ENCODE results near the gene PM20D2.
A peak's percentile ranks its signal among the peaks of the same experiment; 100 is the strongest.

PM20D2 gene

DNA sequence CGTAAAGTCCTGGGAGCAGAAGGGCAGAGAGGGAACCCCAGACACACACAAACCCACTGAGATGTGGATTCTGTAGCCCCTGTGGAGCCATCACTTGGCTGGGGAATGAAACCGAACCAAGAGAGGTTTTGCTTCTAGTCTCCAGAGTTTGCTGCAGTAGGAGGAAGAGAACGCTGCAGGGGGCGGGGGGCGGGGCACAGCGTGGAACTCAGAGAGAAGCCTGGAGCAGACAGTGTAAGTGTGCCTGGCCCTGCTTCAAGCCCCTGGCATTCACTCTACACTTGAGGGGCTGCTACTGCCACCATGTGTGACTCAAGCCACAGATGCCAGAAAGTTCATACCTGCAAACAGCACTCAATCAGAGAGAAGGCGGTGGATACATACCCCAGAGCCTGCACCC, 52.4 kb downstream of the PM20D2 start:
- no peak overlapping the region for H3K27ac ChIP-seq
- DNase-seq (ENCODE audit: low read depth, low spot score), result no peak

- no peak overlapping the region for H3K27ac ChIP-seq
- peak; percentile 14 for DNase-seq (ENCODE audit: low read depth, low spot score)
Measured at GRCh38 chr6:89199579-89199978, 53.7 kb downstream of the PM20D2 start.

- no peak for DNase-seq (ENCODE audit: low read depth, low spot score)
Measured at GRCh38 chr6:89200706-89201215, 54.9 kb downstream of the PM20D2 start.

GRCh38 chr6:89204096-89204495, 58.2 kb downstream of the PM20D2 start:
- no peak overlapping the region for H3K27ac ChIP-seq
- no peak for DNase-seq (ENCODE audit: low read depth, low spot score)

More at GRCh38 chr6:89200706-89201215, 54.9 kb downstream of the PM20D2 start:
- H3K27ac ChIP-seq, result no peak overlapping the region

DNA sequence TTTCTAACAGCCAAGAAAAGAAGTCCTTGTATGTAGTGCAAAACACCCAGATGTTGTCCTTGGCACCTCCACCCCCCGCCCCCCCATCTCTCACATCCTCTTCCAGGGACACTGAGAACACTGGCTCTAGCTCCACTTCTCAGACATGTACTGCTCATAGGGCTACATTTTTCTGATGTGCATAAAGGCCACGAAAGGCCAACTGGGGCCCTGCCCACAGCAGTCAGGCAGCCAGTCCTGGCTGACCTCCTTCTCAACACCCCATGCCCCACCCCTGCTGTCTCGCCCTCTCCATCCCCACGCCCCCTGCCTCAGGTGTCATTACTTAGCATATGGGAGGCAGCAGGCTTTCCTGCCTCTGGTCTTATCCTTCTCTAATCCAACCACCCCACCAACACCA, 60.0 kb downstream of the PM20D2 start:
- no peak for DNase-seq (ENCODE audit: low read depth, low spot score)
- H3K27ac ChIP-seq, result no peak overlapping the region

- no peak for DNase-seq (ENCODE audit: low read depth, low spot score)
- H3K27ac ChIP-seq, result no peak overlapping the region
Measured at GRCh38 chr6:89208551-89208950, 62.7 kb downstream of the PM20D2 start.

GRCh38 chr6:89209457-89209856, 63.6 kb downstream of the PM20D2 start:
- no peak overlapping the region for H3K27ac ChIP-seq
- no peak for DNase-seq (ENCODE audit: low read depth, low spot score)

GRCh38 chr6:89212472-89212871, 66.6 kb downstream of the PM20D2 start:
- no peak overlapping the region for H3K27ac ChIP-seq
- no peak for DNase-seq (ENCODE audit: low read depth, low spot score)

GRCh38 chr6:89214197-89214596, 68.3 kb downstream of the PM20D2 start:
- no peak overlapping the region for H3K27ac ChIP-seq
- no peak for DNase-seq (ENCODE audit: low read depth, low spot score)
